Adipocyte (in vitro differentiated cells): Measurements from ENCODE around the gene DPP7.

ENCODE experiments used
- DNase-seq: peaks from one replicate; pipeline ENCODE4 v3.0.0-alpha.2; 2015; ENCODE audit warnings: low read depth
- H3K27me3 ChIP-seq: replicated peaks from 2 replicates; pipeline ENCODE4 v1.7.0; 2013; ENCODE audit warnings: mild to moderate bottlenecking, low read length, moderate library complexity; ENCODE audit not compliant: control insufficient read depth, insufficient read depth
- H3K36me3 ChIP-seq: 2 replicates; pipeline ENCODE4 v1.7.0; 2013; ENCODE audit warnings: low read length, mild to moderate bottlenecking, moderate library complexity; ENCODE audit not compliant: control insufficient read depth, insufficient read depth, severe bottlenecking
- H3K4me1 ChIP-seq: 2 replicates; pipeline ENCODE4 v1.7.0; 2013; ENCODE audit warnings: mild to moderate bottlenecking, low read length, moderate library complexity; ENCODE audit not compliant: control insufficient read depth, insufficient read depth
- H3K4me3 ChIP-seq: 2 replicates; pipeline ENCODE4 v1.7.0; 2013; ENCODE audit warnings: mild to moderate bottlenecking, low read length, moderate library complexity
- H3K9ac ChIP-seq: 2 replicates; pipeline ENCODE4 v1.7.0; 2013; ENCODE audit warnings: mild to moderate bottlenecking, low read length, moderate library complexity
- H3K9me3 ChIP-seq: 2 replicates; pipeline ENCODE4 v1.7.0; 2013; ENCODE audit warnings: mild to moderate bottlenecking, low read length, moderate library complexity; ENCODE audit not compliant: control insufficient read depth

DPP7 gene

DNA sequence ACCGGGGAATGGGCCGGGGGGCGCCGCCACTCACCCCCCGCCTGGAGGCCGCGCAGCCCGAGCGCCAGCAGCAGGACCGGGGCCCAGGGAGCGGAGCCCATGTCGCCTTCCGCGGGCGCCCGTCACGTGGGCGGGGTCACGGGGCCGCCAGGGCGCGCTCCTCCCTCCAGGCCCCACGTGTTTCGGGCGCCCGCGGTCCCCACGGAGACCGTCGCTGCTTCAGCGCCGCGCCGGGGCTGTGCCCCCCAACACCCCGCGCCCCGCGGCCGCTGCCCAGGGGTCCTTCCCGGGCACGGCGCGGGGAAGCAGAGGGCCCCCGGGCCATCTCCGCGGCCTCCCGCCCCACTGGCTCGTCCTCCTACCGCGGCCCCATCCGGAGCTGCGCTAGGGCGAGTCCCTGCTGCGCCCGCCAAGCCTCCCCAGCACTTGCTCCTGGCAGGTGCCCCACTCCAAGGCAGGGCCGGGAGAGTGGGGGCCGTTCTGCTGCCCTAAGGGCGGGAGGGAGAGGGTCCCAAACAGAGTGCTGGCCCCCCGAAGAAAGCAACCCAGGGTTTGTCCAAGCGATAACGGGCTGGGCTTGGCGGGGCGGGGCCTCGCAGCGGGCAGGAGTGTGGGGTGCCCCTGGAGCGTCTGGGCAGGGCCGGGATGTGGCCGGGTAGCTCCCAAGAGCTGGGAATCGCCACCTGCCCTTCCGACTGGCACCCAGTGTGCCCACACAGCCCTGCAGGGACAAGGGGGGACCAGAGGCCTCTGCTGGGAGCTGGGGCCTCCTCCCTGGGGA is at the start of gene DPP7:
DPP7 (minus strand) TSS at position 121 of the 781 bp plus-strand sequence; CDS start at position 101, 20 bp downstream.
- peak within 1 kb of the TSS; percentile 49 for H3K9ac ChIP-seq
- peak within 1 kb of the TSS; percentile 73 for H3K4me3 ChIP-seq
- peak; percentile 82 for DNase-seq
- peaks cover 10% of the 10 kb centered on the region for H3K36me3 ChIP-seq
- no peaks in the 10 kb centered on the region for H3K9me3 ChIP-seq
- no peaks in the 10 kb centered on the region for H3K27me3 ChIP-seq
- H3K4me1 ChIP-seq: peaks cover 8% of the 10 kb centered on the region

DNA sequence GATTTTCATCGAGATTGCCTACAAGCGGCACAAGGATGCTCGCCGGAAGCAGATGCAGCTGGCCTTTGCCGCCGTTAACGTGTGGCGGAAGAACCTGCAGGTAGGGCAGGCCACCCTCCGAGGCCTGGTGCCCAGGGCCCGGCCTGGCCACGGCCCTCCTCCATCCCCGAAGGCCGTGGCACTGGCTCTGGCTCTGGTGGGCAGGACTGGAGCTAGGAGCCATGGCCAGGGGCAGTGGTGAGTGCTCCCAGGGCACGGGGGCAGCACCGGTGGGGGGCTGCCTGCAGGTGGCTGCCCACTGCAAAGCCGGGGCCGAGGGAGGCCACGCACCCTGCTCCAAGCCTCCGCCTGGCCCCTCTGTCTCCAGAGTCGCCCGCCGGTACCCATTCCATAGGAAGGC is 49.3 kb upstream of the DPP7 start:
- Histone ChIP-seq H3K36me3 (no peaks in the 10 kb centered on the region), H3K9me3 (no peaks in the 10 kb centered on the region), H3K4me1 (no peaks in the 10 kb centered on the region), H3K9ac (no peak overlapping the region), H3K27me3 (peaks cover 46% of the 10 kb centered on the region), H3K4me3 (no peak overlapping the region)
- DNase-seq: no peak

DNA sequence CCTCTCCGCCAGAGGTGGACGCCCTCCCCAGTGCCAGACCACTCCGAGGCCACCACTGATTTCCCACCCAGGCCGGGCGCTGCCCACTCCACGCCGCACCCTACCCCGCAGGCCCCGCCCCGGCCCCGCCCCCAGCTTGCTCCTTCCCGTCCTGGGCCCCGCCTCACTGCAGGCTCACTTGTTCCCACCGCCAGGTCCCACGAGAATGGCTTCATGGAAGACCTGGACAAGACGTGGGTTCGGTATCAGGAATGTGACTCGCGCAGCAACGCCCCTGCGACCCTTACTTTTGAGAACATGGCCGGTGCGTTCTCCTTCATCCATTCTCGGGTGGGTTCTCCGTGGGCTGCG is 48.8 kb upstream of the DPP7 start:
- Histone ChIP-seq H3K27me3 (peaks cover 50% of the 10 kb centered on the region), H3K4me1 (no peaks in the 10 kb centered on the region), H3K9me3 (no peaks in the 10 kb centered on the region), H3K36me3 (no peaks in the 10 kb centered on the region), H3K4me3 (no peak overlapping the region), H3K9ac (no peak overlapping the region)
- DNase-seq: peak; percentile 14

DNA sequence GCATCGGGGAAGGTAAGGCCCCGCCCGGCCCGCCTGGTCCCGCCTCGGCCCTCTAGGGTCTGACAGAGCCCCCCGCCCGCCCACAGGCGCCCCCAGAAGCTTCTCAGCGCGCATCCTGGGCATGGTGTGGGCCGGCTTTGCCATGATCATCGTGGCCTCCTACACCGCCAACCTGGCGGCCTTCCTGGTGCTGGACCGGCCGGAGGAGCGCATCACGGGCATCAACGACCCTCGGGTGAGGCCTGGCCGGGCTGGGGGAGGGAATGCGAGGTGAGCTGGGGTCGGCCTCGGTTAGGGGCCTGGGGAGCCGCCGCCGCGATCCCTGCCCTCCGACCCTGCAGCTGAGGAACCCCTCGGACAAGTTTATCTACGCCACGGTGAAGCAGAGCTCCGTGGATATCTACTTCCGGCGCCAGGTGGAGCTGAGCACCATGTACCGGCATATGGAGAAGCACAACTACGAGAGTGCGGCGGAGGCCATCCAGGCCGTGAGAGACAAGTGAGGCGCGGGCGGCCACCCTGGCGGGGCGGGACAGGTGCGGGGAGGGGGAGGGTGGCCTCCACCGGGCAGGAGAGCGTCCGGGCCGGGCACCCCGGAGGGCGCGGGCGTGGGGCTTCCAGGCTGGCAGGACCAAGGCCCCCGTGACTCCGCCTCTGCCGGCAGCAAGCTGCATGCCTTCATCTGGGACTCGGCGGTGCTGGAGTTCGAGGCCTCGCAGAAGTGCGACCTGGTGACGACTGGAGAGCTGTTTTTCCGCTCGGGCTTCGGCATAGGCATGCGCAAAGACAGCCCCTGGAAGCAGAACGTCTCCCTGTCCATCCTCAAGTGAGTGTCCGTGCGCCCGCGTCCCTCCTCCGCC is 48.2 kb upstream of the DPP7 start:
- no peak overlapping the region for H3K4me3 ChIP-seq
- no peaks in the 10 kb centered on the region for H3K9me3 ChIP-seq
- no peaks in the 10 kb centered on the region for H3K4me1 ChIP-seq
- H3K36me3 ChIP-seq: no peaks in the 10 kb centered on the region
- peak; percentile 17 for DNase-seq
- H3K27me3 ChIP-seq: peaks cover 55% of the 10 kb centered on the region
- no peak overlapping the region for H3K9ac ChIP-seq

DNA sequence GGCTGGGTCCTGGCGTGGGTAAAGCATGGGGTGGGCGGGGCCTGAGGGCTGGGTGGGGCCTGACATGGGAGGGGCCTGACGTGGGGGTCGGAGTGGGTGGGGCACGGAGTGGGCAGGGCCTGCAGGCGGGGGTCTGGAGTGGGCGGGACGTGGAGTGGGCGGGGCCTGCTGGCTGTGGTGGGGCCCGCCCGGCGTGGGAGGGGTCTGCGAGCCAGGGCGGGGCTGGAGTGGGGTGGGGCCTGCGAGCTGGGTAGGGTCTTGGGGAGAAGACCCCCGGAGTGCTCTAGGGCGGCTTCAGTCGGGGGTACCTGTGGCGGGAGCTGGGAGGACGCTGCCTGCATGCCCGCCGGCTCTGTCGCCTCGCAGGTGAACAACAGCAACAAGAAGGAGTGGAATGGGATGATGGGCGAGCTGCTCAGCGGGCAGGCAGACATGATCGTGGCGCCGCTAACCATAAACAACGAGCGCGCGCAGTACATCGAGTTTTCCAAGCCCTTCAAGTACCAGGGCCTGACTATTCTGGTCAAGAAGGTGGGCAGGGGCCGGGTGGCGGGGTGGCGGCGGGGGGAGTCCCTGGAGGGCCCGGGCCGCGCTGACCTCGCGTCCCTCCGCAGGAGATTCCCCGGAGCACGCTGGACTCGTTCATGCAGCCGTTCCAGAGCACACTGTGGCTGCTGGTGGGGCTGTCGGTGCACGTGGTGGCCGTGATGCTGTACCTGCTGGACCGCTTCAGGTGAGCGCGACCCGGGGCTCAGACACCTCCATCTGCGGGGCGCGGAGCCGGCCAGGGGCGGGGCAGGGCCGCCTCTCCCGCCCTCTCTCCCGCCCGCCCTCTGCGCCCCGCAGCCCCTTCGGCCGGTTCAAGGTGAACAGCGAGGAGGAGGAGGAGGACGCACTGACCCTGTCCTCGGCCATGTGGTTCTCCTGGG is 47.3 kb upstream of the DPP7 start:
- Histone ChIP-seq H3K9me3 (no peaks in the 10 kb centered on the region), H3K36me3 (no peaks in the 10 kb centered on the region), H3K4me3 (no peak overlapping the region), H3K27me3 (peaks cover 59% of the 10 kb centered on the region), H3K9ac (no peak overlapping the region), H3K4me1 (no peaks in the 10 kb centered on the region)
- no peak for DNase-seq

DNA sequence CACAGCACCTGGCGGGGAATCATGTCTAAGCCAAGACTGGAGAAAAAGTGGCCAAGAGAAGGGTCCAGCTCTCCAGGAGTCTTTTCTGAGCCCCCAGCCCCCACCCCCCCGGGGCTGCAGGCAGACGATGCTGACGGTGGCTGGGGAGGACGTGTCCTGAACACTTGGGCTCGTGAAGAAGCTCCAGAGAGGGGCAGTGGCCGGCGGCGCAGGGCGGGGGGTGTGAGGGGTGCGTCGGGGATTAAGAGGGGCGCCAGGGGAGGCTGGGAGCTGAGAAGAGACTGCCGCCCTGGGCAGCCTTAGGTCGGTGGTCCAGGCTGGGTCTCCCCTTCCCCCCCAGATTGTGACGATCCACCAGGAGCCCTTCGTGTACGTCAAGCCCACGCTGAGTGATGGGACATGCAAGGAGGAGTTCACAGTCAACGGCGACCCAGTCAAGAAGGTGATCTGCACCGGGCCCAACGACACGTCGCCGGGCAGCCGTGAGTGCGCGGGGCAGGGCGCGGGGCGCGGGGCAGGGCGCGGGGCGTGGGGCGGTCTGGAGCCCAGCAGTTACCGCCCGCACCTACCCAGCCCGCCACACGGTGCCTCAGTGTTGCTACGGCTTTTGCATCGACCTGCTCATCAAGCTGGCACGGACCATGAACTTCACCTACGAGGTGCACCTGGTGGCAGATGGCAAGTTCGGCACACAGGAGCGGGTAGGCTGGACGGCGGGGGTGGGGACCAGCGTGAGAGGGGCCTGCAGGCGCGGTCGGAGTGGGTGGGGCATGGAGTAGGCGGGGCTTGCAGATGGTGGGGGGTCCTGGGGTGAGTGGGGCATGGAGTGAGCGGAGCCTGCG is 46.4 kb upstream of the DPP7 start:
- no peaks in the 10 kb centered on the region for H3K9me3 ChIP-seq
- DNase-seq: no peak
- no peaks in the 10 kb centered on the region for H3K4me1 ChIP-seq
- H3K9ac ChIP-seq: no peak overlapping the region
- H3K4me3 ChIP-seq: no peak overlapping the region
- H3K36me3 ChIP-seq: no peaks in the 10 kb centered on the region
- peaks cover 58% of the 10 kb centered on the region for H3K27me3 ChIP-seq

DNA sequence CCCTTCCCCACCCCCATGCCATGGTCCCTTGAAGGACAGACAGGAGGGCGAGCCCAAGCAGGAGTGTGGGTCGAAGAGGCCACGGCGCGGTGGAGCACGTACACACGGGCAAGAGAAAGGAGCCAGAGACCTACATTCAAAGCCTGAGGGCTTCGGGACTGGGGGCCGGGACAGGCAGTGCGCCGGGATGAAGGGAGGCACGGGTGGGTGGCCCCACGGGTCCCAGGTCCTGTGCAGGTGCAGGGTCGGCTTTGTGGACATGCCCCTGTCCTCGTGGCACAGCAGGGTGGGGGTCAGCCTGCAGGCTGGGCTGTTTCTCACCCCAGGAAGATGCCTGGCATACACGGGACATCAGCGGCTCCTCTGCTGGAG is 45.5 kb upstream of the DPP7 start:
- H3K9ac ChIP-seq: no peak overlapping the region
- H3K27me3 ChIP-seq: peaks cover 61% of the 10 kb centered on the region
- no peaks in the 10 kb centered on the region for H3K4me1 ChIP-seq
- no peak for DNase-seq
- no peaks in the 10 kb centered on the region for H3K36me3 ChIP-seq
- H3K4me3 ChIP-seq: no peak overlapping the region
- H3K9me3 ChIP-seq: no peaks in the 10 kb centered on the region

DNA sequence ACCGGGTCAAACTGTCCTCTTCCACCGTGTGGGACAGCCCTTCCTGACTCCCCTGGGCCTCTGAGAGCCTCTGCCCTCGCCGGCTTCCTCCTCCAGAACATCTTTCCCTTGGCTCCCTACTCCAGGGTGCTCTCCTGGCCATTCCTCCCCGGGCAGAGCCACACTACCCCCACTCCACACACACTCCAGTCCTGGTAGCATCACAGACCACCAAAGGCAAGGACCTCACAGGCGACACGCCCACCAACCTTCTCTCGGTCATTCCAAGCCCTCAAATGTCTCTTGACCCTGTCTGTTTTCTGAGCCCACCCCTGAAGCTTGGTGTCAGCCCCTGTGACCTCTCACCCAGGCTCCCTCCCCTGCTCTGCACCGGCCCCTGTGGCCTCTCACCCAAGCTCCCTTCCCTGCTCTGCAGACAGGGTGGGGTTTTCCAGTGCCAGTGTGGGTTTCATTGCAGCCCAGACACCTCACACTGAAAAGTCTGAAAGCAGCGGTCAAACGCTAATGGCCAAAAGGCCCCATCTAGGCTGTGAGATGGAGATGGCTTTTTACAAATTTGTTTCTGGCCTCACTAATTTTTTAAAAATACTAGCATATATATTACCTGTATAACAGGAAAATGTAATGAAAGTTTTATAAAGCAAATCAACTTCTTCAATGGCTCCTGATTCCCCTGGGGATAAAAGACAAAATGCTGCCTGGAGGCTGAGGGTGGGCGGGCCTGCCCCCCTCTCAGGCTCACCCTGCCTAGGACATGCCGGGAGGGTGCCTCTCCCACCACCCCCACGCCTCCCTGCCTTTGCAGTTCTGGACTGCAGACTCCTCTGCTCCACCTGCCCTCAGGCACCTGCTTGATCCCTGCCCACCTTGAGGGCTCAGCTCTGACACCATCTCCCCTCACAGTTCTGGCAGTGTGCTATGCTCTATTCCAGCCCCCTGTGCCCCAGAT is 44.8 kb upstream of the DPP7 start:
- Histone ChIP-seq H3K36me3 (no peaks in the 10 kb centered on the region), H3K9ac (no peak overlapping the region), H3K4me3 (no peak overlapping the region), H3K27me3 (peaks cover 56% of the 10 kb centered on the region), H3K4me1 (no peaks in the 10 kb centered on the region), H3K9me3 (no peaks in the 10 kb centered on the region)
- DNase-seq: no peak

DNA sequence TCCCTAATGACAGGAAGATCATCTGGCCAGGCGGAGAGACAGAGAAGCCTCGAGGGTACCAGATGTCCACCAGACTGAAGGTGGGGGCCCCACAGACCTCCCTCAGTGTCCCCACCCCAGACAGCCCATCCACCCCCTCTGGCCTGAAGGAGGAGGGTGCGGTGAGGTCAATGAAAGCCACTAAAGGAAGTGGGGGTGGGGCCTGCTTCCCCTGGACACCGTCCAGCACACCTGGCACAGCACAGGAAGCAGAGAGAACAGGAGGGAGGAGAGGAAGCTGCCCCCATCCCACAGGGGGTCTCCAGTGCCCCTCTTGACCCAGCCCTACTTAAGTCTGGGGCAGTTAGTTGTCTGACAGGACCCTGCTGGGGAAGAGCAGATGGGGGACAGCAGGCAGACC is 44.1 kb upstream of the DPP7 start:
- no peak for DNase-seq
- Histone ChIP-seq H3K9me3 (no peaks in the 10 kb centered on the region), H3K36me3 (no peaks in the 10 kb centered on the region), H3K4me1 (no peaks in the 10 kb centered on the region), H3K27me3 (peaks cover 50% of the 10 kb centered on the region), H3K9ac (no peak overlapping the region), H3K4me3 (no peak overlapping the region)
